ENCODE data around the gene F7.

F7 gene

GRCh38 chr13:113105921-113106452 is 396 bp downstream of the F7 start:
- TF ChIP-seq, protein P1, sequence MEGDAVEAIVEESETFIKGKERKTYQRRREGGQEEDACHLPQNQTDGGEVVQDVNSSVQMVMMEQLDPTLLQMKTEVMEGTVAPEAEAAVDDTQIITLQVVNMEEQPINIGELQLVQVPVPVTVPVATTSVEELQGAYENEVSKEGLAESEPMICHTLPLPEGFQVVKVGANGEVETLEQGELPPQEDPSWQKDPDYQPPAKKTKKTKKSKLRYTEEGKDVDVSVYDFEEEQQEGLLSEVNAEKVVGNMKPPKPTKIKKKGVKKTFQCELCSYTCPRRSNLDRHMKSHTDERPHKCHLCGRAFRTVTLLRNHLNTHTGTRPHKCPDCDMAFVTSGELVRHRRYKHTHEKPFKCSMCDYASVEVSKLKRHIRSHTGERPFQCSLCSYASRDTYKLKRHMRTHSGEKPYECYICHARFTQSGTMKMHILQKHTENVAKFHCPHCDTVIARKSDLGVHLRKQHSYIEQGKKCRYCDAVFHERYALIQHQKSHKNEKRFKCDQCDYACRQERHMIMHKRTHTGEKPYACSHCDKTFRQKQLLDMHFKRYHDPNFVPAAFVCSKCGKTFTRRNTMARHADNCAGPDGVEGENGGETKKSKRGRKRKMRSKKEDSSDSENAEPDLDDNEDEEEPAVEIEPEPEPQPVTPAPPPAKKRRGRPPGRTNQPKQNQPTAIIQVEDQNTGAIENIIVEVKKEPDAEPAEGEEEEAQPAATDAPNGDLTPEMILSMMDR (IDR thresholded peaks at IDR 0.05), result no peak

DNA sequence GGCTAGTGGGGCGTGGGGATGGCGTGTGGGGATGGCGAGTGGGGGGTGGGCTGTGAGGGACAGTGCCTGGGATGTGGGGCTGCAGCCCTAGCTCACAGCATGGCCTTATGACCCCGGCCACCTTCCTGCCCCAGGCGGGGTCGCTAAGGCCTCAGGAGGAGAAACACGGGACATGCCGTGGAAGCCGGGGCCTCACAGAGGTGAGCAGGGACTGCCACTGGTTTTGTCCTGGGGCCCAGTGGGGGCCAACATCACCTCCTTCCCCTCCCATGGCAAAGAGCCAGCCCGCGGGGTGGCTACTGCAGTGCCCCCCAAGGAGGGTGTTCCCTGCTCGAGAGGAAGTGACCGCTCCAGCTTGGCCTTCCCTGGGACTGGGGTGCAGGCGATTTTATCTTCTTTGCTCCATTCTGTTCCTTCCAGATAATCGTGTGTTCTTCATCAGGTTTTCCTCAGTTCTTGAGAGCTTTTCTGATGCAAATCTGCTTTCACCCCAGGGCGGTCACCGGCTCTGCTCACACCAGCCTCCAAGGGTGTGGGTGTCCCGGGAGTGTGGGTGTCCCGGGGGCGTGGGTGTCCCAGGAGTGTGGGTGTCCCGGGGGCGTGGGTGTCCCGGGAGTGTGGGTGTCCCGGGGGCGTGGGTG is 1.2 kb downstream of the F7 start:
- TF ChIP-seq, protein P1 (IDR thresholded peaks at IDR 0.05), result no peak

- TF ChIP-seq, protein P1 (IDR thresholded peaks at IDR 0.05), result no peak
Measured at GRCh38 chr13:113109151-113110047, 3.8 kb downstream of the F7 start.

DNA sequence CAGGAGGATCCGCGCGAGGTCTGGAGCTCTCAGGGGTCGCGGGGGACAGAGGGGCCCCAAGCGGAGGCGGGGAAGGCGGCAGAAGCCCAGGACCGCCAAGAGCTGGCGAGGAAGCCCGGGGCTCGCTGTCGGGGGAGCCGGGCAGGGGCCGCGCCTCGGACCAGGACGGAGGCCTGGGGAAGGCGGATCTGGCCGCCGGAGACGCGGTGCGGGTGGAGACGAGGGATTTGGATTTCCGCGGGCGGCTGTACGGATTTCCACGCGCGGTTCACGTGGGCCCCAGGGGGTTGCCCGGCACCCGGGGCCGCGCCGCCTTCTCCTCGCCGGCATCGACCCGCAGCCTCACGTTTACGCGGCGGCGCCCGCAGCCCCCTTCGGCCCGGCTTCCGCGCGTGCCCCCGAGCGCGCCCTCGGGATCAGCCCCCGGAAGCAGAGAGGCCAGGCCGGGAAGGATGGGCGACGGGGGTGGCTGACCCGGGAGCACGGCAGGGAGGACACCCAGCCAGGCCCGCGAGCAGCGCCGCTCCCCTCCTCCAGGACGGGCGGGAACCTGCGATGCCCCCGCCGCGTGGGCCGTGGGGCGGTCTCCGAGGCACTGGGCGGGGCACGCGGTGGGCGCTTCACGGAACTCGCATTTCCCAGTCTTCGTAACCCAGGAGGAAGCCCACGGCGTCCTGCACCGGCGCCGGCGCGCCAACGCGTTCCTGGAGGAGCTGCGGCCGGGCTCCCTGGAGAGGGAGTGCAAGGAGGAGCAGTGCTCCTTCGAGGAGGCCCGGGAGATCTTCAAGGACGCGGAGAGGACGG is 4.7 kb downstream of the F7 start:
- TF ChIP-seq, protein P1 (IDR thresholded peaks at IDR 0.05), result no peak

DNA sequence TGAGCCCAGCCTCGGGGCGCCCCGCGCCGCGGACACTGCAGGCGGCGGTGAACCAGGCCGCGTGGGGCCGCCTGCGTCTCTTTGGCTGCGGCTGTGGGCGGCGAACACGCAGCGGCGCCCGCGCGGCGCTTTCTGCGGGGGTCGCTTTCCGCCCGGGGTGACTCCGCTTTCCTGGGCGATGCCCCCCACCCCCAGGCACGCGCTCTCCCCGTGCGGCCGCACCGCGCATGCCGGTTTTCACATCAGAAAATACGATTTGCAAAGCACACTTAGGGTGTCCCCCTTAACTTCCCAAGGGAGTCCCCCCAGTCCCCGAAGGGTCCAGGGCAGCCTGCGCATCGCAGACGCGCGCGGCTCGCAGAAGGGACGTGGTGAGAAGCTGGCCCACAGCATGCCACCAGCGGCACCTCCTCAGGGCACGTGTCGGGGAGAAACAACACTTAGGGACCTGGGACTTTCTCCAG is 5.3 kb downstream of the F7 start:
- TF ChIP-seq, protein P1 (IDR thresholded peaks at IDR 0.05), result no peak

GRCh38 chr13:113112893-113113845 is 7.6 kb downstream of the F7 start:
- TF ChIP-seq, protein P1 (IDR thresholded peaks at IDR 0.05), result no peak
